Right renal cortex interstitium (tissue), 3 donors: Measurements from ENCODE around the gene ATPAF1. TPM values are rescaled to one million over a fixed set of nuclear protein-coding genes. Genes with fewer than 3 reads are reported as not detected.
A peak's percentile ranks its signal among the peaks of the same experiment; 100 is the strongest.

Experiments used
- DNase-seq, 3 donors: peaks; one replicate each; pipeline ENCODE4 v3.0.0-alpha.2; 2013; ENCODE audit warnings: low read depth in 3 of 3, low spot score in 2 of 3
- polyA plus RNA-seq, 3 donors: library from polyadenylated mRNA; unstranded; fragments of 120-200 nt; gene quantifications; one replicate each; pipeline ENCODE4 v1.2.1, GENCODE V29; 2013; ENCODE audit not compliant: insufficient read length in 3 of 3

The ATPAF1 gene
- polyA plus RNA-seq, 3 donors: 107 to 121 (median 116) TPM

DNA sequence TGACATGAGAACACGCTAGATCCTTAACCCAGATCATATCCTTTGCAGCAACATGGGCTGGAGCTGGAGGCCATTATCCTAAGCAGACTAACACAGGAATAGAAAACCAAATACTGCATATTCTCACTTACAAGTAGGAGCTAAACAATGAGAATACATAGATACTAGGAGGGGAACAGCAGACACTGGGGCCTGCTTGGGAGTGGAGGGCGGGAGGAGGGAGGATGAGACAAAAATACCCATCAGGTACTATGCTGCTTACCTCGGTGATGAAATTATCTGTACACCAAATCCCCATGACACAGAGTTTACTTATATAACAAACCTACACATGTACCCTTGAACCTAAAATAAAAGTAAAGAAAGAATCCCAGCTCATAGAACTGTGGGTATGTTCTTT lies 50.3 kb downstream of the ATPAF1 start:
- DNase-seq: no peak

DNA sequence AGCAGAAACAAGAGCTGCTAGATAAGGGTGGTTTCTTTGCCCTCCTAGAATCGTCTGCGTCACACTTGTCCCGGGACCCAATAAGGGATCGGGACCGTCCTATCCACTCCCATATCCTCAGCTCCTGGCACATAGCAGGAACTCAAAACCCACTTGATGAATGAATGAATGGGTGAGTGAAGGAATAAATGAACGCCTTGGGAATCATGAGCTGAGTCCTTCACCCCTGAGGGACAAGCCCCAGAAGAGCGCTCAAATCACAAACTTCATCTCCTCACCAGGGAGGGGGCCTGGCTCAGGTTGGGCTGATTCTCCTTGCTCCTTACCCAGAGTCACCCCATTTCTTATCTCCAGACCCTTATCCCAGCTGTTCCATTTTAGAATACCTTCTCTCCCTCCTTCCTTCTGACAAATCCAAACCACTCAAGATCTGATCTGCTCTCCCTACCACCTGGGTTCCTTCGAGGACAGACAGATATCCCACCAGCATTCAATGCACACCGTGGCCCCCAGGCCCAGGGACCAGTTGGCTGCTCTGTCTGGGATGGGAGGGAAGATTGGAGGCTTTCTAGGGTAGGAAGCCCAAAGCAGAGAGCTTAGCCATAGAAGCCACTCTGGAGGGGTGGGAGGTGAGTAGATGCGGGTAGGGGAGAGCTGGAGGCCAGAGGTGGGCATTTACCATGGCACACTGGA lies 50.9 kb downstream of the ATPAF1 start:
- DNase-seq: no peak

DNA sequence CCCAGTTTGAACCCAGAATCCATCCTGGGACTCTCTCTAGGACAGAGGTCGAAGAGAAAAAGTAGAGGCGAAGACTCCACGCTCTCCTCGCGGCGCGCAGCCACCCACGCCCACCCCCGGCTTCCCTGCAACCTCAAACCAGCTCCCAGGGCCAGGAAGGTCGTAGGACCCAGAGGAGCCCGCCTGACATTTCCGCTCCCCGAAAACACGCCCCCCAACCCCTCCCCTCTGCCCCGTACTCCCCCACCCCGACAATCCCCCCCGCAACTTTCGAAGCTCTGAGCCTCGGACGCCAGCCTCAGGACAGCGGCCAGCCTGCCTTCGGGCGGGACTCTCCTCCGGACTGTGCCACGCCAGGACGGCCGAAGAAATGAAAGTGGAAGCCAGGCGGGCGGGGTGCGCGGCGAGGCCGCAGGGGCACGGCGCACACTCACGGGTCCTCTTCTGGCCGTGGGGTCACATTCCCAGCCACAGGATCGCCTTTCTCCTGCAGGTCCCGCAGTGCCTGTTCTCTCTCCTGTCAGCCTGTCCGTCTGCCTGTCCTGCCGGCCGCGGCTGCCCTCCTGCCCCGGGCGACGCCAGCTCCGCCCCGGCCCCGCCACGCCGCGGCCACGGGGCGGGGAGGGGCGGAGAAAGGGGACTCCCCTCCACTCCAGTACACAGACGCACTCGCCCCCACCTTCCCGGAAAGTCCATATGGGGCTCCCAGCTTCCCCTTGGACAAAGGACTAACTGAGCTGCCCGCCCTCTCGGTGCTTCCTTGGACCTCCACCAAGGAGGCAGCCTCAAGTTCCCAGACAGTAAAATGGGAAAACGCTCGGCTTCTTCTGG lies 51.7 kb downstream of the ATPAF1 start, which contains the start of gene MOB3C:
TSS of gene MOB3C (minus strand) at position 535 of the 831 bp plus-strand sequence. CDS start 3,490 bp downstream, outside the sequence.
- no peak for DNase-seq

DNA sequence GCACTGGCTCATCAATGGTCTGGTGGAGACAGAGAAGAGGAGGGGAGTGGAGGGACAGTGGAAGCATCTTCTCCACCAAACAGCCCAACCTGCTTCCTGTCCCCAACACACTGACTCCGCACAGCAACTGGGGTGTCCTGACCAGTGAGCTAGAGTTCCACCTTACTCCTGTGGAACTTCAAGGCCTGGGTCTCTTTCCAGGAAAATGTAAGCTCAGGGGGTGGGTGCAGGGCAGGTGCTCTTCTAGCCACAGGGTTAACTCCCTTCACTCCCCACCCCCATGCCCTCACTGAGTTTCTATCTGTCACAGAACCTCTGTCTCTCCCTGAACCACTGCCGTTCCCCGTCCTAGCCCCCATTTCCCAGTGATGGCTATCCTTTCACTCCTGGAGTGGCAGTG lies 52.4 kb downstream of the ATPAF1 start:
- DNase-seq: no peak

DNA sequence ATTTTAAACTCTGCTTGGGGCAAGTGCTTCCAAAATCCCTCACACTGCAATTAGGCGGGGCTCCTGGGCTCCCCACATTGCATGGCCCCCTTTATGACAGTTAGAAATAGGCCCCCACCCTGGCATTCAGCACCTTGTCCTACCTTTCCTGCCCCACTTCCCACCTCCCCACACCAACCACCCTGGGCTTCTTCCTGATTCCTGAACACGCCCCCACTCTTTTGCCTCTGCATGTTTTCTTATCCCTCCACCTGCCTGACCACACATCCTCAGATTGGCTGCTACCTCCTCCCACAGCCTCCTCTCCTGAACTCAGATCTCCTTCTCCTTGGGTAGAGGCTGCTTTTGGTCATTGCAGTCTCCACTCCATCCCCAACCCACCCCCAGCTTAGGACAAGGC lies 53.1 kb downstream of the ATPAF1 start:
- DNase-seq: no peak

DNA sequence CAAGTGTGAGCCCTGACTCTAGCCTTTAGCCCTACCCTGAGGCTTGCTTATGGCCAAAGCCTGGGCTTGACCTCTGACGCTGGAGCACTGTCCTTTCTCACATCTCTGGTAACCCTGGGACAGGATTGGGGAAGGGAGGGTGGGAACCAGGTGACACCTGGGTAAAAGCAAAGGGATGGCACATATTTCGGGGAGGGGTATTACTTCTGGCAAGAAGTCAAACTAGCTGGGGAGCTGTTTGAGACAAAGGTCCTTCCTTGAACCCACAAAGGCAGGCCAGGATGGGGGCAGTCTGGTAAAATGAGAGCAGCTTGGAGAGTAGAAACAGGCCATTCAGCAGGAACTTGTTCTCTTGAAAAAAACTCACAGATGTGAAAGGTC lies 53.6 kb downstream of the ATPAF1 start:
- no peak for DNase-seq

DNA sequence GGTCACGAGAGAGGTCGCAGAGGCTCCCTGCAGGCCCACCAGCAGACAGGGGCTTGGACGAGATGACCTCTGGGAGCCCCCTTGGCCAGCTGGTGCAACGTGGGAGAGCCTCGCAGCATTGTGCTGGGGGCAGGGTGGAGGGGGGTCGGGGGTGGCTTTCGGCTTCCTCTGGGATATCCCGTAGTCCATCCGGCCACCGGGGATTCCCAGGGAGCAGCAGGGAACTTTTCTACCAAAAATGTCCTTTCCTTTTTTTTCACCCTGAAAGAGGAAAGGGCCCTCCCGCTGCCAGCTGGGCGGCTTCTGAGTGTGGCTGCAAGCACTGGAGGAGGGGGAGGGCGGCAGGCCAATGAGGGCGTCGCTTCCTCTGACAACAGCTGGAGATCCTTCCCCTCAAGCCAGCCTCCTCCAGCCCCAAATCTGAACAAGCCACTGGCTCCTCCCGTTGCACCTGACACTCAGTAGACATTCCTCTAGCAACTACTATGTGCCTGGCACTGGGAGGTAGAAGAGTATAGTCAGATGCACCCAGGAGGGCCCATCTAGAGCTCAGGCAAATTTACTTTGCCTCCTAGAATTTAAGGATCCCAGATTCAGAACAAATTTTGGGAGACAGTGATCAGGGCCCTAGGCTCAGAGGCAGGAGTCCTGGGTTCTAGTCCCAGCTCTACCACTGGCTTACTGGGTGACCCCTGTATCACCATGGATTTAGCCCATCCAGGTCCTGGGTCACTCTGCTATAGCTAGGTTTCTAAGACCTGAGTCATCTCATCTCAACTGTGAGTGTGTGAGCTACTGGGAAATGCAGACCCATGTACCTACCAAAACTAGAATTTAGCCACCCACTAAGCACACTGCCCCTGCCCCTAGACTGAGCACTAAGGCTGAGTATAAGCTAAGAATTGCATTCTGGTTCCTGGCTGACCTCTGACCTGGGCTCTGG lies 54.2 kb downstream of the ATPAF1 start:
- peak in 1 of 3 donors; percentile 50 for DNase-seq

DNA sequence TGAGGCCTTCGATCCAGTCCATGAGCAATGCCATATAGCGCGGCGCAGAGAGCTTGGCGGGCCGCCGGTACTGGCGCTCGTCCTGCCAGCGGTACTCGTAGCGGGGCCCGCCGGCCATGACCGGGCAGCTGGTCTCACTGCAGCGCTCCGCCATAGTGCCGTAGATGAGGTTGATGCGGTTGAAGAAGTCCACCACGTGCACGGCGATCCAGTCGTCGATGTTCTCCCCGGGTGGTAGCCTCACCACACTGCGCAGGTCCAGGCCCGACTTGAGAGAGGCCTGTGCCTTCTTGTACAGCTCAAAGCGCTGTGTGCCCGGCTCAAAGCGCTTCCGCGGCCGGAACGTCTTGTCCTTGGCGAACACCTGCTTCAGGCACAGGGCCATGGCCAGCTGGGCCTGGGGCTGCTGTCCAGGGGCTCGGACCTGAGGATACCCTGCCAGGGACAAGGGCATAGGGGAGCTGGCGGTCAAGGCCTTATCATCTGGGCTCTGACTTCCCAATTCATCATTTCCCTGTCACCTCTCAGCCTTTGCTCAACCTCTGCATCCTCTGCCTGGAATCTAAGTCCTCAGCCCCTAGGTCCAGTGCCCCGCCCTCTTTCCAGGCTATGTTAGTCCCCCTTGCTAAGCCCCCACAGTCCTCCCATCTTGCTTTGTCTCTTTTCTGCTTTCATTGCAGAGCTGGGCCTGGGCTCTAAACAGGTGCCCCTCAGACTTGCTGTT lies 55.1 kb downstream of the ATPAF1 start:
- no peak for DNase-seq

DNA sequence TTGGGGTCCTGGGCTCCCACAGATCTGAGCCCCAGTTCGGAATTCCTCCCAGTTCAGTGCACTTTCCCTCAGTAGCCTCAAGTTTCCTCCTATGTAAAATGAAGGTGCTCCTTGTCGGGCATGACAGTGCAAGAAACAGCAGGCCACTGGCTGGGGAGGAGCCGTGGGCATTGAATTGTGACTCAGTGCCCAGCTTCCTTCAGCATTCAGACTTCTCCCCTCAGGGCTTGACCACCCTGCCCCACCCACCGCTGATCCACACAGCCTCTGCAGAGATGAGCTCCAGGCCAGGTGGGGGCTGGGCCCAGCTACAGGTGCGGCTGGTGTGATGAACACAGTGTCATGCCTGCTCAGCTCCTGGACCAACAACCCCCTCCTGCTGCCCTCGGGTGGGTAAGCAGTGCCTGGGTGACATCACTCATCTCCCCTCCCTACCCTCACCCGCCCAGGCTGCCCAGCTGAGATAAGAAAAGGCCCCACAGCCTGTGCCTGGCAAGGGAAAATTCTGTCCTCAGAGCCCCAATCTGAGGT lies 56.4 kb downstream of the ATPAF1 start:
- no peak for DNase-seq

DNA sequence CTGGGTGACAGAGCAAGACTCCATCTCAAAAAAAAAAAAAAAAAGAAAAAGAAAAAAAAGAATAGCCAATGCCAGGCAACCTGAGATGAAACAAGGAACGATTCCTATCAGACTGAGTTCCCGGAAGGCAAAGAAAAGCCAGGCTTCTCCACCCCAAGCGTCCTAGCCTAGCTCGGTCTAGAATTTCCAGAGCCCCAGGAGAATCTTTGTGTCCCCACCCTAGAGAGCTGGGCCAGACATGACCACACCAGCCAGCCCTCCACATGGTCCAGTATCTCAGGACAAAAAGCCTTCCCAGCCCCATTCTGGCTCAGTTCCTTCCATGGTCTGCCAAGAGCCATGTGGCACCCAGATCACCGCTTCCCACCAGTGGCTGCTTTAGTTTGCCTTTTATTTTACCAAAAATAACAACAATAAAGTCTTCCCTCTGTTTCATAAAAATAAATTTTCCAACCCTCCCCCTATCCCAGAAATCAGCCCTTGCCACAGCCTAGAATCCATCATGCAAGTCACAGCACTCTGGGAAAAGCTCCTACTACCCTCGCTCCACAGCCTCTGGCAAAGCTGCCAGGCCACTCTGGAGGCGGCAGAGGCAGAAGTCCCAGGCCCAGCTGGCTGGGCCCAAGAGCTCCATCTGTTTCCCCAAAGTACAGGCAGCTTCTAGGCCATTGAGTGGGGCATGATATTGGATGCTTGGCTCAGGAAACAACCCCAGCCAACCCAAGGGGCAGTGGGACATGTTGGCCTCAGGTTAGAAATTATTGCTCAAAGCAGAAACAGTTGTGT lies 60.6 kb downstream of the ATPAF1 start:
- no peak for DNase-seq

- DNase-seq: no peak
Measured at GRCh38 chr1:46606255-46606965, 61.8 kb downstream of the ATPAF1 start.

DNA sequence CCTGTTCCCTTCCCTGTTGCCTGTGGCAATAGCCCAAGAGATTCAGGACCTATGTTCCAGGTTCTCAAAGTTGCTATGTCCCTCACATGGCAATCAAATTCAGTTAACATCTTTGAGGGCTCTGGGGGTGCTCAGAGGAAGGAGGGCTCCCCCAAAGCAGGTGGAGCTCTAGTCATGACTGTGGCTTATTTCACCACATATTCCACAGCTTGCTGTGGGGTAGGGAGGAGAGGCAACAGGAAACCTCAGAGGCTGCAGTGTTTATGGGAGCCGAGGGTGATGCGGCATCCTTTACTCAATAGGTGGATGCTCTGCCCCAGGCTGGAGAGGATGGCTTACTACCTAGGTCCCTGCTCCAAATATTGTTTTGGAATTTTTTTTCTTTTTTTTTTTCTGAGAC lies 62.9 kb downstream of the ATPAF1 start:
- DNase-seq: no peak

- DNase-seq: peak; percentile 83 to 91 (median 88)
Measured at GRCh38 chr1:46603858-46604549, 64.2 kb downstream of the ATPAF1 start, which contains the start of gene MKNK1. TSS of gene MKNK1 (minus strand) at chr1:46604268. CDS start at chr1:46583327, 20,941 bp downstream.

DNA sequence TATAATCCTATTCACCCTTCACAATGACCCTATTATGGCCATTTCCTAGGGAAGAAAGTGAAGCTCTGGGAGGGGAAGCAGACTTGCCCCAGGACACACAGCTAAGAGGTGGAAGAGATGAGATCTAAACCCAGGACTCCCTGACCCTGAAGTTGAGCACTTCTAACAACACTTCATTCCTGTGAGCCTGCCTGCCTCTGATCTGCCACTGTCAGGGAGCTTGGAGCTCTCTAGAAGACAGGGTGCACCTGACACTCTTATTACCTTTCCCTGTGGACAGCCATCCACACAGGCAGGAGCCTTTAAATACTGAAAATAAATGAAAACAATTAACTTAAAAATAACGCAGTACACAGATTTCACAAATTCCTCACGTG lies 64.7 kb downstream of the ATPAF1 start:
- no peak for DNase-seq

GRCh38 chr1:46601257-46602007 lies 66.7 kb downstream of the ATPAF1 start:
- DNase-seq: no peak

- no peak for DNase-seq
Measured at GRCh38 chr1:46599059-46599970, 68.8 kb downstream of the ATPAF1 start.
